ENCODE results near the gene JADE1. TPM values are rescaled to one million over a fixed set of nuclear protein-coding genes. Genes with fewer than 3 reads are reported as not detected.

The JADE1 gene
- total and polyA plus RNA-seq, 2 of the 13 experiments (the other 11 are each of a cell fraction or from before 2014, with no cell fraction given), result 5.4 to 19.3 TPM

- Histone ChIP-seq H4K20me1 (ENCODE audit: insufficient read depth, low read length) (no peaks in the 10 kb centered on the region), H3K27me3 (ENCODE audit: control insufficient read depth in 1 of 2, insufficient read depth in 2 of 2, low read length in 2 of 2) (no peaks in the 10 kb centered on the region), H3K9me3 (ENCODE audit: low read length) (no peaks in the 10 kb centered on the region), H3K36me3 (replicated peaks in 1 of 2; ENCODE audit: control insufficient read depth in 1 of 2, insufficient read depth in 2 of 2, low read length in 2 of 2) (no peaks in the 10 kb centered on the region), H3K4me2 (ENCODE audit: low read depth, low read length) (no peak overlapping the region), H3K4me3 (replicated peaks in 1 of 3; ENCODE audit: insufficient read depth in 1 of 3, low read depth in 2 of 3, low read length in 3 of 3) (no peak overlapping the region), H2AFZ (ENCODE audit: low read length) (no peak overlapping the region), H3K27ac (ENCODE audit: extremely low read length, insufficient read depth, low read length) (no peak overlapping the region), H3K79me2 (ENCODE audit: insufficient read depth, low read length) (no peaks in the 10 kb centered on the region), H3K9ac (ENCODE audit: insufficient read depth, low read depth, low read length) (no peak overlapping the region), H3K4me1 (ENCODE audit: insufficient read depth, low read length) (no peaks in the 10 kb centered on the region)
- intact Hi-C loops (cut with micrococcal nuclease; ENCODE audit: unreplicated experiment), result no loop called here
- TF ChIP-seq LCORL (IDR thresholded peaks at IDR 0.05), result no peak
- TF ChIP-seq LCORL (CRISPR knock-in tag; IDR thresholded peaks at IDR 0.05), result no peak
- TF ChIP-seq ZNF75D (CRISPR knock-in tag; IDR thresholded peaks at IDR 0.05; ENCODE audit: borderline replicate concordance), result no peak
- no peak for TF ChIP-seq NCOA1 (CRISPR knock-in tag; IDR thresholded peaks at IDR 0.05)
- TF ChIP-seq ZMYM3 (CRISPR knock-in tag; IDR thresholded peaks at IDR 0.05), result no peak
- TF ChIP-seq E2F5 (CRISPR knock-in tag; conservative IDR thresholded peaks at IDR 0.05), result no peak
- no peak for TF ChIP-seq AKAP8 (CRISPR knock-in tag; IDR thresholded peaks at IDR 0.05)
- TF ChIP-seq ARNT (IDR thresholded peaks at IDR 0.05), result no peak
- no TSS peak for BruUV-seq (replicated peaks)
- FAIRE-seq, result no peak
- POLR2A ChIA-PET, result no interaction called here
- CTCF ChIA-PET (ENCODE audit: low intra/inter-chr PET ratio, low total read pairs), result no interaction called here
- in situ Hi-C loops (cut with HindIII; ENCODE audit: extremely low pct_ligation_motif_present, low pct_unique_long_range_greater_than_20kb), result no loop called here
- no peak for ATAC-seq
- no peak for DNase-seq (ENCODE audit: low spot score)
- 81% methylated on average over 2 of the region's 2 CpGs for WGBS (ENCODE audit: low lambda C conversion rate)
Observed at GRCh38 chr4:128879971-128880370, 70.5 kb downstream of the JADE1 start.

DNA sequence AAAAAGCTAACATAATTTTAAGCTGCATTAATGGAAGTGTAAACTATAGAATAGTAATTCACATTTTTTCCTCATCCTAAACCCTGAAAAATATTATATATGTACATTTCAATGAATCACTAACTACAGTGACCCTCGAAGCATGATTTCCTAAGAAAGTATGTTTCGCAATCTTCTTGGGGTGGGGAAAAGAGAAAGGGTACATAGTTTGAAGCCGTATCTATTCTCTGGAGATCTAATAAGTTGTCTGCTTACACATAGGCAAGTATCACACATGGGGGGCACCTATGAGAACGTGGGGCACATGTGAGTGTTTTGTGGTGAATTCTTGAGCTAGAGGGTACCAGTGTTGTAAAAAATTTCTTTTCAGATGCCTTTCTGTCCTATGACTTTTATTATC lies 71.2 kb downstream of the JADE1 start:
- POLR2A ChIA-PET, result no interaction called here
- intact Hi-C loops (cut with micrococcal nuclease; ENCODE audit: unreplicated experiment), result no loop called here
- Histone ChIP-seq H3K4me2 (ENCODE audit: low read depth, low read length) (no peak overlapping the region), H3K9me3 (ENCODE audit: low read length) (no peaks in the 10 kb centered on the region), H3K4me3 (replicated peaks in 1 of 3; ENCODE audit: insufficient read depth in 1 of 3, low read depth in 2 of 3, low read length in 3 of 3) (no peak overlapping the region), H2AFZ (ENCODE audit: low read length) (no peak overlapping the region), H3K36me3 (replicated peaks in 1 of 2; ENCODE audit: control insufficient read depth in 1 of 2, insufficient read depth in 2 of 2, low read length in 2 of 2) (no peaks in the 10 kb centered on the region), H3K79me2 (ENCODE audit: insufficient read depth, low read length) (no peaks in the 10 kb centered on the region), H3K4me1 (ENCODE audit: insufficient read depth, low read length) (no peaks in the 10 kb centered on the region), H3K9ac (ENCODE audit: insufficient read depth, low read depth, low read length) (no peak overlapping the region), H3K27me3 (ENCODE audit: control insufficient read depth in 1 of 2, insufficient read depth in 2 of 2, low read length in 2 of 2) (no peaks in the 10 kb centered on the region), H3K27ac (ENCODE audit: extremely low read length, insufficient read depth, low read length) (no peak overlapping the region), H4K20me1 (ENCODE audit: insufficient read depth, low read length) (no peaks in the 10 kb centered on the region)
- DNase-seq (ENCODE audit: low spot score) (no peak), FAIRE-seq (no peak), ATAC-seq (no peak)
- no peak for TF ChIP-seq BORCS8-MEF2B (CRISPR knock-in tag; IDR thresholded peaks at IDR 0.05)
- peak; percentile 77 for TF ChIP-seq CEBPB (IDR thresholded peaks at IDR 0.05; ENCODE audit: borderline replicate concordance, low read depth, low read length)
- no peak for TF ChIP-seq HMG20A (CRISPR knock-in tag; IDR thresholded peaks at IDR 0.05; ENCODE audit: borderline replicate concordance)
- 0 out of 2 replicates have a peak, but pooled peaks have one; percentile 8 for TF ChIP-seq CEBPG (CRISPR knock-in tag; IDR thresholded peaks at IDR 0.05)
- TF ChIP-seq, protein P1, sequence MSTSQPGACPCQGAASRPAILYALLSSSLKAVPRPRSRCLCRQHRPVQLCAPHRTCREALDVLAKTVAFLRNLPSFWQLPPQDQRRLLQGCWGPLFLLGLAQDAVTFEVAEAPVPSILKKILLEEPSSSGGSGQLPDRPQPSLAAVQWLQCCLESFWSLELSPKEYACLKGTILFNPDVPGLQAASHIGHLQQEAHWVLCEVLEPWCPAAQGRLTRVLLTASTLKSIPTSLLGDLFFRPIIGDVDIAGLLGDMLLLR (CRISPR knock-in tag; IDR thresholded peaks at IDR 0.05), result no peak
- in situ Hi-C loops (cut with HindIII; ENCODE audit: extremely low pct_ligation_motif_present, low pct_unique_long_range_greater_than_20kb), result no loop called here
- WGBS (ENCODE audit: low lambda C conversion rate), result 75% methylated on average over 4 of the region's 4 CpGs
- CTCF ChIA-PET (ENCODE audit: low intra/inter-chr PET ratio, low total read pairs), result no interaction called here
- BruUV-seq (replicated peaks), result no TSS peak
